H1 (cell line): Measurements from ENCODE around the gene IFNA16. TPM values are rescaled to one million over a fixed set of nuclear protein-coding genes. Genes with fewer than 3 reads are reported as not detected.

Experiments
- CTCF ChIA-PET: fragments of 300-600 bp; sonication (Branson Sonifier 250); formaldehyde crosslinking; loops from one replicate; lab custom pipeline; 2021; ENCODE audit not compliant: partially characterized antibody; lab: Charles Lee
- POLR2A ChIA-PET: fragments of 300-600 bp; sonication (Branson Sonifier 250); formaldehyde crosslinking; loops from one replicate; lab custom pipeline; 2021; ENCODE audit warnings: inconsistent platforms; ENCODE audit not compliant: partially characterized antibody; lab: Charles Lee
- DNase-seq, 2 experiments: peaks; one replicate each; pipeline versions ENCODE4 v3.0.0 to v3.0.0-alpha.2; 2010 to 2022; ENCODE audit warnings: low spot score in 2 of 2, low read depth in 1 of 2, mixed read lengths in 1 of 2
- FAIRE-seq: peaks from 2 replicates; lab custom pipeline; 2011; peaks lifted over from hg19 to GRCh38; lab: Jason Lieb, UNC
- H2AFZ ChIP-seq: 2 replicates; pipeline ENCODE4 v1.8.1; 2012; ENCODE audit warnings: low read length, inconsistent platforms
- H2AK5ac ChIP-seq: 2 replicates; pipeline ENCODE4 v1.6.1; 2013; ENCODE audit warnings: low read depth, low read length
- H2BK120ac ChIP-seq: replicated peaks from 2 replicates; pipeline ENCODE3; 2013; ENCODE audit warnings: low read depth, low read length, inconsistent platforms
- H2BK12ac ChIP-seq: 2 replicates; pipeline ENCODE4 v1.6.1; 2013; ENCODE audit warnings: low read depth, low read length
- H2BK15ac ChIP-seq: 2 replicates; pipeline ENCODE4 v1.6.1; 2013; ENCODE audit warnings: low read length
- H2BK20ac ChIP-seq: 2 replicates; pipeline ENCODE4 v1.6.1; 2013; ENCODE audit warnings: low read length
- H2BK5ac ChIP-seq: 2 replicates; pipeline ENCODE4 v1.6.1; 2013; ENCODE audit warnings: low read depth, low read length
- H3K14ac ChIP-seq: 2 replicates; pipeline ENCODE4 v1.6.1; 2013; ENCODE audit warnings: inconsistent platforms; ENCODE audit not compliant: insufficient read length
- H3K18ac ChIP-seq: 2 replicates; pipeline ENCODE4 v1.6.1; 2013; ENCODE audit warnings: low read length; ENCODE audit errors: extremely low read depth
- H3K23ac ChIP-seq: 2 replicates; pipeline ENCODE4 v1.6.1; 2013; ENCODE audit warnings: inconsistent platforms; ENCODE audit not compliant: insufficient read length
- H3K23me2 ChIP-seq: 2 replicates; pipeline ENCODE4 v1.6.1; 2013; ENCODE audit warnings: low read depth, low read length
- H3K27ac ChIP-seq: 2 replicates; pipeline ENCODE4 v1.6.1; 2011; ENCODE audit warnings: low read depth, low read length, inconsistent platforms
- H3K27me3 ChIP-seq, 4 experiments: replicated peaks in 1 of 4; 1 replicate in 1 of 4; 2 replicates in 3 of 4; pipeline versions ENCODE4 v1.6.1 to v1.8.1; 2011 to 2013; ENCODE audit warnings: low read length in 3 of 4, mild to moderate bottlenecking in 3 of 4, inconsistent platforms in 2 of 4, mixed read lengths in 2 of 4, moderate library complexity in 1 of 4; ENCODE audit not compliant: control insufficient read depth in 3 of 4, insufficient read depth in 3 of 4; ENCODE audit errors: extremely low read depth in 1 of 4
- H3K36me3 ChIP-seq, 4 experiments: 2 replicates each; pipeline versions ENCODE4 v1.6.1 to v1.8.1; 2011 to 2013; ENCODE audit warnings: mild to moderate bottlenecking in 4 of 4, low read length in 3 of 4, moderate library complexity in 2 of 4, control low read depth in 1 of 4, inconsistent platforms in 1 of 4; ENCODE audit not compliant: insufficient read depth in 4 of 4, control insufficient read depth in 2 of 4
- H3K4ac ChIP-seq: replicated peaks from 2 replicates; pipeline ENCODE3; 2013; ENCODE audit warnings: low read length, low read depth, mixed read lengths, inconsistent platforms; ENCODE audit not compliant: insufficient read length
- H3K4me1 ChIP-seq, 4 experiments: replicated peaks in 1 of 4; 1 replicate in 1 of 4; 2 replicates in 3 of 4; pipeline versions ENCODE4 v1.6.1 to v1.8.1; 2011 to 2013; ENCODE audit warnings: low read length in 3 of 4, inconsistent platforms in 2 of 4, mixed read lengths in 1 of 4; ENCODE audit not compliant: insufficient read depth in 4 of 4, control insufficient read depth in 3 of 4
- H3K4me2 ChIP-seq, 2 experiments: 2 replicates each; pipeline versions ENCODE4 v1.6.1 to v1.8.1; 2011 to 2013; ENCODE audit warnings: low read depth in 2 of 2, low read length in 2 of 2, control low read depth in 1 of 2, inconsistent platforms in 1 of 2, mild to moderate bottlenecking in 1 of 2; ENCODE audit not compliant: insufficient read depth in 1 of 2
- H3K4me3 ChIP-seq, 4 experiments: fragments of 200-600, 300-600 bp in 1 of 4; sonication (generic), shearing (Covaris generic), sonication (Bioruptor Twin) in 1 of 4; 2 replicates each; pipeline versions ENCODE4 v1.5.1 to v1.8.1; 2011 to 2016; ENCODE audit warnings: low read length in 4 of 4, low read depth in 3 of 4, control low read depth in 2 of 4, inconsistent platforms in 2 of 4, mild to moderate bottlenecking in 2 of 4, mixed read lengths in 1 of 4, moderate library complexity in 1 of 4; ENCODE audit not compliant: insufficient read depth in 2 of 4; ENCODE audit errors: extremely low read depth in 1 of 4
- H3K56ac ChIP-seq: replicated peaks from 2 replicates; pipeline ENCODE3; 2013; ENCODE audit warnings: low read depth, mild to moderate bottlenecking, mixed read lengths, low read length, inconsistent platforms; ENCODE audit not compliant: insufficient read length
- H3K79me1 ChIP-seq: 2 replicates; pipeline ENCODE4 v1.6.1; 2013; ENCODE audit warnings: low read depth, low read length, control low read depth
- H3K79me2 ChIP-seq, 2 experiments: 2 replicates each; pipeline versions ENCODE4 v1.6.1 to v1.8.1; 2012 to 2013; ENCODE audit warnings: low read length in 2 of 2, mild to moderate bottlenecking in 2 of 2, inconsistent platforms in 1 of 2; ENCODE audit not compliant: insufficient read depth in 2 of 2, control insufficient read depth in 1 of 2
- H3K9ac ChIP-seq, 4 experiments: replicated peaks in 1 of 4; 1 replicate in 1 of 4; 2 replicates in 3 of 4; pipeline versions ENCODE4 v1.6.1 to v1.8.1; 2011 to 2013; ENCODE audit warnings: low read depth in 3 of 4, low read length in 3 of 4, control low read depth in 2 of 4, mild to moderate bottlenecking in 2 of 4, moderate library complexity in 2 of 4, inconsistent platforms in 1 of 4; ENCODE audit errors: extremely low read depth in 1 of 4
- H3K9me3 ChIP-seq, 2 experiments: 2 replicates each; pipeline versions ENCODE4 v1.6.1 to v1.8.1; 2012 to 2013; ENCODE audit warnings: mild to moderate bottlenecking in 2 of 2, moderate library complexity in 2 of 2, control low read depth in 1 of 2, inconsistent platforms in 1 of 2, low read depth in 1 of 2, low read length in 1 of 2, mixed read lengths in 1 of 2; ENCODE audit not compliant: insufficient read depth in 2 of 2
- H4K20me1 ChIP-seq, 2 experiments: replicated peaks in 1 of 2; 2 replicates each; pipeline versions ENCODE3 to v1.8.1; 2011 to 2013; ENCODE audit warnings: inconsistent platforms in 2 of 2, low read length in 2 of 2, mild to moderate bottlenecking in 1 of 2; ENCODE audit not compliant: insufficient read depth in 2 of 2, control insufficient read depth in 1 of 2
- H4K5ac ChIP-seq: 2 replicates; pipeline ENCODE4 v1.6.1; 2013; ENCODE audit warnings: low read length, low read depth, mixed read lengths, inconsistent platforms; ENCODE audit not compliant: insufficient read length
- H4K8ac ChIP-seq: 2 replicates; pipeline ENCODE4 v1.8.0; 2013; ENCODE audit warnings: mild to moderate bottlenecking, moderate library complexity, low read length, inconsistent platforms; ENCODE audit not compliant: insufficient read depth; ENCODE audit errors: extremely low read depth
- H4K91ac ChIP-seq: replicated peaks from 2 replicates; pipeline ENCODE3; 2013; ENCODE audit warnings: low read length, mixed read lengths, inconsistent platforms; ENCODE audit not compliant: insufficient read length
- BCL11A ChIP-seq, 2 experiments: IDR thresholded peaks; one replicate each; pipeline ENCODE4 v1.6.1; 2011; ENCODE audit warnings: low read depth in 2 of 2, low read length in 2 of 2, mild to moderate bottlenecking in 2 of 2
- EGR1 ChIP-seq: IDR thresholded peaks from 2 replicates; pipeline ENCODE4 v1.6.1; 2011; ENCODE audit warnings: low read depth, low read length, borderline replicate concordance
- GABPA ChIP-seq: IDR thresholded peaks from 2 replicates; pipeline ENCODE4 v1.6.1; 2011; ENCODE audit warnings: mild to moderate bottlenecking, low read length, moderate library complexity, borderline replicate concordance; ENCODE audit not compliant: insufficient read depth
- KDM5A ChIP-seq: fragments of 200-600 bp; IDR thresholded peaks from 2 replicates; pipeline ENCODE4 v1.7.1; 2012; ENCODE audit warnings: mild to moderate bottlenecking, low read length, inconsistent platforms, mixed read lengths
- RXRA ChIP-seq: IDR thresholded peaks from 2 replicates; pipeline ENCODE4 v1.6.1; 2011; ENCODE audit warnings: low read depth, mild to moderate bottlenecking, low read length, moderate library complexity; ENCODE audit not compliant: insufficient read depth
- SP1 ChIP-seq: IDR thresholded peaks from 2 replicates; pipeline ENCODE4 v1.6.1; 2011; ENCODE audit warnings: low read depth, low read length
- TAF7 ChIP-seq: optimal IDR thresholded peaks from 2 replicates; pipeline ENCODE3; 2011; ENCODE audit warnings: low read depth, mild to moderate bottlenecking, inconsistent platforms, low read length, moderate library complexity, borderline replicate concordance
- TCF12 ChIP-seq: IDR thresholded peaks from 2 replicates; pipeline ENCODE4 v1.6.1; 2011; ENCODE audit warnings: low read depth, mild to moderate bottlenecking, low read length
- YY1 ChIP-seq: IDR thresholded peaks from 2 replicates; pipeline ENCODE4 v1.6.1; 2011; ENCODE audit warnings: low read depth, mild to moderate bottlenecking, low read length
- ZNF274 ChIP-seq: IDR thresholded peaks from 2 replicates; pipeline ENCODE4 v1.7.0; 2012; ENCODE audit warnings: low read length, borderline replicate concordance; ENCODE audit errors: extremely low read depth
- WGBS, 2 experiments: shearing (Covaris generic) in 1 of 2; methylation state at CpG; one replicate each; pipeline versions ENCODE4 v1.1.6 to v1.1.7; 2013 to 2015; ENCODE audit warnings: low lambda C conversion rate in 2 of 2, mixed read lengths in 2 of 2, inconsistent platforms in 1 of 2, low coverage in 1 of 2, missing lambda C conversion rate in 1 of 2; ENCODE audit not compliant: insufficient replicate concordance in 2 of 2, insufficient coverage in 1 of 2, insufficient read length in 1 of 2; ENCODE audit errors: extremely low coverage in 1 of 2, missing lambda C conversion rate in 1 of 2; 5-methylcytosine and 5-hydroxymethylcytosine counted together
- polyA plus RNA-seq, 7 experiments: library from polyadenylated mRNA; depleted of rRNA in 3 of 7; stranded (reverse) in 5 of 7; unstranded in 2 of 7; fragments of >200 nt in 5 of 7; fragments of 200-250 nt in 2 of 7; gene quantifications; 1 replicate in 5 of 7; 2 replicates in 1 of 7; 4 replicates in 1 of 7; pipeline versions ENCODE4 v1.2.1 to v1.2.3, GENCODE V29; 2011 to 2013; ENCODE audit warnings: missing spikeins in 2 of 7, mixed read lengths in 2 of 7
- total RNA-seq: library from RNA; stranded (reverse); fragmentation: NEBNext Ultra II Directional; extraction: Animal tissue kit (Norgen Biotek cat#: 25700); gene quantifications from 2 replicates; pipeline ENCODE4 v1.2.1, GENCODE V29; 2021
- TF ChIP-seq, protein P1 (sequence below), 3 experiments: IDR thresholded peaks; 1 replicate in 2 of 3; 2 replicates in 1 of 3; pipeline versions ENCODE4 v1.5.1 to v1.6.1; 2011; ENCODE audit warnings: low read length in 3 of 3, mild to moderate bottlenecking in 3 of 3, inconsistent platforms in 2 of 3, low read depth in 1 of 3, moderate library complexity in 1 of 3; ENCODE audit not compliant: insufficient read depth in 1 of 3; ENCODE audit errors: control extremely low read depth in 1 of 3

The IFNA16 gene
- total and polyA plus RNA-seq, 2 of the 8 experiments (the other 6 are each of a cell fraction or from before 2014, with no cell fraction given), result not detected

DNA sequence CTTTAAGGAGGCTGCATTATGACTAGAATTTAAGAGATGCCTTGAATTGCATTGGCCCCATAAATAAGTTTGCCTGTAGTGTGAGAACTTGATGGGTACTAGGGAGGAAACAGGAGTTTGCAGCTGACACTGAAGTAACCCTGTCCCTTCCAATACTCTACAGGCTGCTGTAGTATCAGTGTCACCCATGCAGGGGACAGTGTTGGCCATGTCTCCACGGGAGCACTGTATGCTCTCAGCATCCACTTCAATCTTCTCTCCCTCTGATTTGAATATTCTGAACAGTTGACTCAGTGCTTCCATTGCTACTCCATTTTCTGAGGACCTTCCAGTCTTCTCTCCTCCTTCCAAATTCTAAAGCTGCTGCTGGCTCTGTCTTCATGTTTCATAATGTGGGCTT, 34.1 kb upstream of the IFNA16 start:
- Histone ChIP-seq H3K9me3 (no peaks in the 10 kb centered on the region), H4K8ac (no peak overlapping the region), H3K36me3 (no peaks in the 10 kb centered on the region), H3K27me3 (no peaks in the 10 kb centered on the region; a peak in 1 of 7 replicates), H2AK5ac (no peak overlapping the region), H3K4me3 (no peak overlapping the region), H3K4ac (no peak overlapping the region), H4K91ac (no peak overlapping the region), H2BK20ac (no peak overlapping the region), H3K56ac (no peak overlapping the region), H4K5ac (no peak overlapping the region), H3K79me2 (no peaks in the 10 kb centered on the region), H2BK12ac (no peak overlapping the region), H3K23ac (no peak overlapping the region), H3K4me1 (peaks cover 0 to 7% (median 3%) of the 10 kb centered on the region in 4 experiments; a peak in 3 of 7 replicates), H3K23me2 (no peaks in the 10 kb centered on the region), H3K4me2 (peak overlapping the region in 1 of 2 experiments; percentile 16; a peak in 1 of 4 replicates), H3K27ac (no peak overlapping the region), H3K18ac (no peak overlapping the region), H3K9ac (no peak overlapping the region), H2BK120ac (no peak overlapping the region), H4K20me1 (no peaks in the 10 kb centered on the region), H3K14ac (no peak overlapping the region), H3K79me1 (no peaks in the 10 kb centered on the region), H2BK5ac (no peak overlapping the region), H2BK15ac (no peak overlapping the region), H2AFZ (no peak overlapping the region)
- DNase-seq (no peak), FAIRE-seq (no peak)
- 74% methylated on average over 1 of the region's 1 CpG; no CpG with 5 or more reads in 1 of the 2 experiments for WGBS, 2 experiments
- CTCF ChIA-PET, result interaction anchor here (0.6 to 5.4 kb wide), 21 partner anchors 10 to 203 kb away, joined by 3 to 53 read pairs (median 6); partner anchors contain the start of genes IFNA14 and KLHL9
- no peak for TF ChIP-seq EGR1
- TF ChIP-seq TAF7, result no peak
- TF ChIP-seq, protein P1, sequence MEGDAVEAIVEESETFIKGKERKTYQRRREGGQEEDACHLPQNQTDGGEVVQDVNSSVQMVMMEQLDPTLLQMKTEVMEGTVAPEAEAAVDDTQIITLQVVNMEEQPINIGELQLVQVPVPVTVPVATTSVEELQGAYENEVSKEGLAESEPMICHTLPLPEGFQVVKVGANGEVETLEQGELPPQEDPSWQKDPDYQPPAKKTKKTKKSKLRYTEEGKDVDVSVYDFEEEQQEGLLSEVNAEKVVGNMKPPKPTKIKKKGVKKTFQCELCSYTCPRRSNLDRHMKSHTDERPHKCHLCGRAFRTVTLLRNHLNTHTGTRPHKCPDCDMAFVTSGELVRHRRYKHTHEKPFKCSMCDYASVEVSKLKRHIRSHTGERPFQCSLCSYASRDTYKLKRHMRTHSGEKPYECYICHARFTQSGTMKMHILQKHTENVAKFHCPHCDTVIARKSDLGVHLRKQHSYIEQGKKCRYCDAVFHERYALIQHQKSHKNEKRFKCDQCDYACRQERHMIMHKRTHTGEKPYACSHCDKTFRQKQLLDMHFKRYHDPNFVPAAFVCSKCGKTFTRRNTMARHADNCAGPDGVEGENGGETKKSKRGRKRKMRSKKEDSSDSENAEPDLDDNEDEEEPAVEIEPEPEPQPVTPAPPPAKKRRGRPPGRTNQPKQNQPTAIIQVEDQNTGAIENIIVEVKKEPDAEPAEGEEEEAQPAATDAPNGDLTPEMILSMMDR (IDR thresholded peaks at IDR 0.05; ENCODE audit: control extremely low read depth in 1 of 3, insufficient read depth in 1 of 3, low read depth in 1 of 3, low read length in 3 of 3), result no peak
- no peak for TF ChIP-seq TCF12
- TF ChIP-seq BCL11A (IDR thresholded peaks at IDR 0.05; ENCODE audit: low read depth in 2 of 2, low read length in 2 of 2), result no peak
- TF ChIP-seq YY1, result no peak
- TF ChIP-seq ZNF274, result no peak
- TF ChIP-seq SP1, result no peak
- no peak for TF ChIP-seq GABPA
- no peak for TF ChIP-seq KDM5A
- TF ChIP-seq RXRA, result no peak
- POLR2A ChIA-PET, result no interaction called here
